ENCODE data around the gene FAM227A.

GRCh38 chr22:38608992-38609750 lies 47.0 kb downstream of the FAM227A start:
- TF ChIP-seq CTCF (IDR thresholded peaks at IDR 0.05; ENCODE audit: low read depth, low read length) = no peak
- TF ChIP-seq MAX (IDR thresholded peaks at IDR 0.05; ENCODE audit: low read depth, low read length) = no peak
- no peak for TF ChIP-seq POLR2A (IDR thresholded peaks at IDR 0.05; ENCODE audit: extremely low read depth, insufficient read length)
- no peak for TF ChIP-seq MYC (IDR thresholded peaks at IDR 0.05; ENCODE audit: low read depth, low read length)
